ENCODE data around the gene EPC1. TPM values are rescaled to one million over a fixed set of nuclear protein-coding genes. Genes with fewer than 3 reads are reported as not detected.

EPC1 gene
- total RNA-seq = 21.9 and 23.5 TPM in 2 replicates

GRCh38 chr10:32346551-32347362 is at the start of gene EPC1:
Gene EPC1, minus strand, starts transcription at chr10:32347158. Its CDS starts 243 bp downstream, at chr10:32346915.

Other genes with a start within 250 kb of the EPC1 start
- 5.8 and 12.5 TPM in 2 replicates for gene CCDC7, start 99.0 kb upstream of the EPC1 start, total RNA-seq

All from endothelial cell of coronary artery (primary cell).